Heart right ventricle (tissue), 16 donors: ENCODE data around the gene RRAD. TPM values are rescaled to one million over a fixed set of nuclear protein-coding genes. Genes with fewer than 3 reads are reported as not detected.

ENCODE experiments used
- ATAC-seq, 8 donors: fragments of 200-7000 bp; cut with Tn5 transposase; one replicate each; pipeline ENCODE4 v1.9.1; 2020; ENCODE audit warnings: mild to moderate bottlenecking in 8 of 8, moderate library complexity in 8 of 8, moderate number of reproducible peaks in 1 of 8
- DNase-seq, 2 donors: peaks; one replicate each; pipeline ENCODE4 v3.0.0-alpha.2; 2020
- H3K27ac ChIP-seq, 10 donors: fragments of 200-600 bp; sonication (generic) in 2 of 10; one replicate each; pipeline versions ENCODE4 v1.5.0 to v1.8.0; 2020 to 2022; ENCODE audit warnings: mild to moderate bottlenecking in 3 of 10
- H3K27me3 ChIP-seq, 7 donors: fragments of 200-600 bp; one replicate each; pipeline ENCODE4 v1.8.0; 2021 to 2022; ENCODE audit warnings: mild to moderate bottlenecking in 2 of 7
- H3K36me3 ChIP-seq, 9 donors: fragments of 200-600 bp; sonication (generic) in 1 of 9; one replicate each; pipeline versions ENCODE4 v1.5.0 to v1.8.0; 2020 to 2022; ENCODE audit warnings: mild to moderate bottlenecking in 2 of 9
- H3K4me1 ChIP-seq, 9 donors: fragments of 200-600 bp; sonication (generic) in 1 of 9; one replicate each; pipeline versions ENCODE4 v1.5.0 to v1.8.0; 2020 to 2022; ENCODE audit warnings: mild to moderate bottlenecking in 4 of 9
- H3K4me3 ChIP-seq, 10 donors: fragments of 200-600 bp; sonication (generic) in 2 of 10; one replicate each; pipeline versions ENCODE4 v1.5.0 to v1.8.0; 2020 to 2022; ENCODE audit warnings: mild to moderate bottlenecking in 7 of 10, moderate library complexity in 2 of 10
- H3K9me3 ChIP-seq, 11 donors: fragments of 200-600 bp in 10 of 11; sonication (generic) in 2 of 11; one replicate each; pipeline versions ENCODE4 v1.5.0 to v1.8.0; 2013 to 2022; ENCODE audit warnings: mild to moderate bottlenecking in 2 of 11, control low read depth in 1 of 11, moderate library complexity in 1 of 11
- WGBS, 2 donors: extraction: QIAGEN DNeasy Blood & Tissue Kit; methylation state at CpG; one replicate each; pipeline ENCODE4 v1.1.7; 2013; ENCODE audit warnings: inconsistent platforms in 1 of 2; 5-methylcytosine and 5-hydroxymethylcytosine counted together
- intact Hi-C, 10 donors: fragments of 100-400 bp; cut with DNase I; formaldehyde crosslinking; loops; one replicate each; pipeline versions ENCODE4 v1.11.1 to v1.14.2; 2022
- polyA plus RNA-seq, 2 donors: library from polyadenylated mRNA; stranded (reverse); fragments of 200-250 nt; gene quantifications; one replicate each; pipeline ENCODE4 v1.2.3, GENCODE V29; 2013
- total RNA-seq, 10 donors: library from RNA; stranded (reverse); fragmentation: NEBNext Ultra II Directional in 3 of 10; extraction: Animal tissue kit (Norgen Biotek cat#: 25700) in 3 of 10; gene quantifications; one replicate each; pipeline versions ENCODE4 v1.2.1 to v1.2.4, GENCODE V29; 2021 to 2023
- TF ChIP-seq, protein P1 (sequence below), 9 donors: fragments of 200-600 bp; sonication (generic) in 2 of 9; IDR thresholded peaks; one replicate each; pipeline versions ENCODE4 v1.5.0 to v1.8.0; 2021 to 2022; ENCODE audit warnings: antibody characterized with exemption in 9 of 9, mild to moderate bottlenecking in 5 of 9, moderate library complexity in 1 of 9
- donor health status: Arrhythmogenic right ventricular cardiomyopathy.
- donor health status: ischemic (EF 13 %, LVEDD 7.1; RV severe dilation, severe dysfunction).
- donor health status: healthy with polysubstance abuse.
- donor health status: DM: no; HTN: yes; CAD: no.
- donor health status: DM: no; HTN: no; CAD: no.
- donor health status: ischemic (EF 25% LVEDD 6.9; RV normal size, moderate dysfunction).
- donor health status: ischemic (EF 25% LVEDD 5.7; RV mildly dilated, moderate dysfunction).
- donor health status: healthy.
- donor health status: DM: yes; HTN: yes; CAD: no.
- donor health status: Ischemic cardiomyopathy.
- donor health status: ischemic (EF 35%, LVEDD 5.7; RV mildly dilated, moderate dysfunction).
- donor health status: nonischemic (EF 11% LVEDD 7.7; RV severe dilation, severe dysfunction).
- donor health status: DM: yes; HTN: yes; CAD: no.
- donor health status: PGD.
- donor health status: ischemic (EF 29% LVEDD 5.4; RV normal size, mild dysfunction).
- donor health status: nonischemic (EF 23%, LVEDD 6.1; RV moderate dilation, normal function).

Gene RRAD
- total and polyA plus RNA-seq, 12 donors = 48.4 to 1,227 (median 122) TPM

DNA sequence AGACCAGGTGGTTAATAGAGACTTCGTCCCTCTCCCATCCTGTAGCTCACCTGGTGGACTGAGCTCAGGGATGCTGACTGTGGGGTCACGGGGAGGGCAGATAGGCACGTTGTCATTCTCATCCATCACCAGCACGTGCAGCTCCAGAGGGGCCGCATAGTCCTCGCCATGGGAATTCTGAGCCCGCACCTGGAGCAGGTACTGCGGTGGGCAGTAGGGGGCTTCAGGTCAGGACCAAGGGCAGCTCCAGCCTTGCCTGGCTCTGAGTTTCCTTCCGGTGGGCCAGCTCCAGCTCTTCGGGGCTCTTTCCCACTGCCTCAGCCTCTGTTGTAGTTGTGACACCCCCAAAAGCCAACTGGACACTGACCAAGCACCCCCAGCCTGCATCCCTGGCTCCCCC, 12.3 kb downstream of the RRAD start:
- 49 to 55% methylated on average over 10 of the region's 10 CpGs for WGBS, 2 donors
- no peak for DNase-seq
- H3K4me1 ChIP-seq = peaks cover 0 to 9% (median 0%) of the 10 kb centered on the region in 9 donors
- intact Hi-C loops = no loop called here
- ATAC-seq = no peak
- TF ChIP-seq, protein P1, sequence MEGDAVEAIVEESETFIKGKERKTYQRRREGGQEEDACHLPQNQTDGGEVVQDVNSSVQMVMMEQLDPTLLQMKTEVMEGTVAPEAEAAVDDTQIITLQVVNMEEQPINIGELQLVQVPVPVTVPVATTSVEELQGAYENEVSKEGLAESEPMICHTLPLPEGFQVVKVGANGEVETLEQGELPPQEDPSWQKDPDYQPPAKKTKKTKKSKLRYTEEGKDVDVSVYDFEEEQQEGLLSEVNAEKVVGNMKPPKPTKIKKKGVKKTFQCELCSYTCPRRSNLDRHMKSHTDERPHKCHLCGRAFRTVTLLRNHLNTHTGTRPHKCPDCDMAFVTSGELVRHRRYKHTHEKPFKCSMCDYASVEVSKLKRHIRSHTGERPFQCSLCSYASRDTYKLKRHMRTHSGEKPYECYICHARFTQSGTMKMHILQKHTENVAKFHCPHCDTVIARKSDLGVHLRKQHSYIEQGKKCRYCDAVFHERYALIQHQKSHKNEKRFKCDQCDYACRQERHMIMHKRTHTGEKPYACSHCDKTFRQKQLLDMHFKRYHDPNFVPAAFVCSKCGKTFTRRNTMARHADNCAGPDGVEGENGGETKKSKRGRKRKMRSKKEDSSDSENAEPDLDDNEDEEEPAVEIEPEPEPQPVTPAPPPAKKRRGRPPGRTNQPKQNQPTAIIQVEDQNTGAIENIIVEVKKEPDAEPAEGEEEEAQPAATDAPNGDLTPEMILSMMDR (IDR thresholded peaks at IDR 0.05) = no peak
- H3K36me3 ChIP-seq = no peaks in the 10 kb centered on the region
- H3K4me3 ChIP-seq = no peak overlapping the region
- H3K9me3 ChIP-seq = no peaks in the 10 kb centered on the region
- H3K27me3 ChIP-seq = no peaks in the 10 kb centered on the region
- no peak overlapping the region for H3K27ac ChIP-seq

DNA sequence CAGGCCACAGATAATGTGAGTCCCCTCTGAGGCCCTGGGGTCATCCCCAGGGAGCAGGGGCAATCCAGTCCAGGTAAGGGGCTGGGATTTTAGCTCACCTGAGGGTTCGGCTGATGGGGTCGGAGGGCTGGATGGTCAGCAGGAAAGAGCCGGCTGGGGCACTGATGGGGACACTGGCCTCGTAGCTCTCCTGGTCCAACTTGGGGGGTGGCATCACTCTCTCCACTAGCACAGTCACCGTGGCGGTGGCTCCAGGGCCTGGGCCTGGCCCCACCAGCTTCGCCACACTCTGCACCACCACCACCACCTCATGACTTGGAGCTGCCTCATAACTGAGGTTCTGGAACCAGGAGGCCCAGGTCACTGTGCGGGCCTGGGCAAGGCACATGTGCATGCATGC, 13.5 kb downstream of the RRAD start:
- ATAC-seq (no peak), DNase-seq (no peak)
- no peaks in the 10 kb centered on the region for H3K36me3 ChIP-seq
- no peak overlapping the region for H3K27ac ChIP-seq
- H3K9me3 ChIP-seq = no peaks in the 10 kb centered on the region
- peaks cover 0 to 21% (median 10%) of the 10 kb centered on the region in 9 donors for H3K4me1 ChIP-seq
- H3K27me3 ChIP-seq = no peaks in the 10 kb centered on the region
- intact Hi-C loops = no loop called here
- H3K4me3 ChIP-seq = no peak overlapping the region
- TF ChIP-seq, protein P1 (IDR thresholded peaks at IDR 0.05) = no peak
- WGBS, 2 donors = 92% methylated on average over 8 of the region's 8 CpGs

DNA sequence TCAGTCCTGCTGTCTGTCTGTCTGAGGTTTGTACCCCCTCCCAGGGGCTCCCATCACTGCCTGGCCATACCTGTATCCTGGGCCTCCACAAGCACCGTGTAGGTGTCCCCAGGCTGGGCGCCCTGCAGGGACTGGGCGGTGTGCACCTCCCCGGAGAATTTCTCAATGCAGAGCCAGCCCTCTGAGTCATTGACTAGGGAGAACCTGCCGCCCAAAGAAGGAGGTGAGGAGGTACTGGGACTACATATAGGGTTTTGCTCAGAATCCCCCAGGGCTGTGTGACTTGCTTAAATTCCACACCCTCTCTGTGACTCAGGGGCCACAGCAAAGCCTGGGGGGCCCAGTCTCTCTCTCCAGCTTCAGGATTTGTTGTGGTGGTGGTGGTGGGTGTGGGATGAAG, 14.2 kb downstream of the RRAD start:
- 74 to 79% methylated on average over 5 of the region's 5 CpGs for WGBS, 2 donors
- DNase-seq (no peak), ATAC-seq (no peak)
- Histone ChIP-seq H3K27me3 (no peaks in the 10 kb centered on the region), H3K4me3 (no peak overlapping the region), H3K36me3 (no peaks in the 10 kb centered on the region), H3K27ac (no peak overlapping the region), H3K9me3 (no peaks in the 10 kb centered on the region), H3K4me1 (peaks cover under 1 to 28% (median 17%) of the 10 kb centered on the region in 9 donors)
- TF ChIP-seq, protein P1 (IDR thresholded peaks at IDR 0.05) = no peak
- intact Hi-C loops = no loop called here

DNA sequence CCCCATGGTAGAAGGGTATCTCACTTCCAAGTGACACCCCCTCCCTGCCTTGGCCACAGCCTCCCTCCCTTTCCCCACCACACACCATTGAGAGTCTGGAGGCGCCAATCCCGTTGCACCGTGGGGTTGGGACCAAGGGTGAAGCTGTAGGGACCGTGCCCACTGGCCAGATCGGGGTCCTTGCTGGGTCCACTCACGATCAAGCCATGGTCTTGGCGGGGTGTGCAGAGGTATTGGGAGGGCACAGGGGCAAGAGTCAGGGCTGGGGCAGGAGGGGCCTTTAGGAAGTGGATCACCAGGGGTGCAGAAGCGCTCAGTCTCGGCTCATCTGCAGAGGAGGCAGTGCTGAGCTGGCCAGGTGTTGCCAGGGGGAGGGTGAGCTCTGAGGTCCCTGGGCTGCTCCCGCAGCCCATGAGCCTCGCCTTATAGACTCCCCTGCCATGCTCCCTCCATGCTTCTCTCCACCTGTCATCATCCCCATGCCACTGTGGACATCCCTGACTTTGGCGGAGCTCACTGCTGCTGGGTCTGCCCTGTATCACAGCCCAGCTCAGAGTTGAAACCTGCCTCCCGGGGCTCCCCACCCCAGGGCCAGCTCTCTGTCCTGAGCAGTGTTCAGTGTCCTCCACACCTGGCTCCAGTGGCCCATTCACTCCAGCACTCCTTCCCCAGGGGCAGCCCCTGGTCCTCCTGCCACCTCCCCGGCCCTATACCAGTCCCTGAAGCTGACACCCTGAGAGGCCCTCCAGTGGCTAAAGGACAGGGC, 15.0 kb downstream of the RRAD start:
- no peak overlapping the region for H3K4me3 ChIP-seq
- no peak for ATAC-seq
- H3K27ac ChIP-seq = no peak overlapping the region
- 76 to 77% methylated on average over 14 of the region's 14 CpGs for WGBS, 2 donors
- peaks cover 8 to 36% (median 24%) of the 10 kb centered on the region in 9 donors for H3K4me1 ChIP-seq
- no peaks in the 10 kb centered on the region for H3K9me3 ChIP-seq
- TF ChIP-seq, protein P1 (IDR thresholded peaks at IDR 0.05) = no peak
- H3K27me3 ChIP-seq = no peaks in the 10 kb centered on the region
- H3K36me3 ChIP-seq = no peaks in the 10 kb centered on the region
- intact Hi-C loops = no loop called here
- DNase-seq = no peak
